Hepatocyte (in vitro differentiated cells): ENCODE data around the gene ADGRV1.

Source experiments
- CTCF ChIP-seq: fragments of 200-600 bp; sonication (generic); IDR thresholded peaks from 2 replicates; pipeline ENCODE4 v1.5.1; 2016; ENCODE audit warnings: antibody characterized with exemption, mild to moderate bottlenecking; ENCODE audit not compliant: poor library complexity
- EZH2 ChIP-seq: fragments of 200-600 bp; sonication (generic); IDR thresholded peaks from 2 replicates; pipeline ENCODE4 v1.6.1; 2016; ENCODE audit warnings: antibody characterized with exemption, mild to moderate bottlenecking, borderline replicate concordance

- no peak for TF ChIP-seq CTCF
- no peak for TF ChIP-seq EZH2
These were observed 219.4 kb downstream of the ADGRV1 start for GRCh38 chr5:90777959-90778358.
